Caco-2 (cell line): Measurements from ENCODE around the gene FGF12. TPM values are rescaled to one million over a fixed set of nuclear protein-coding genes. Genes with fewer than 3 reads are reported as not detected.

ENCODE experiments used
- BruUV-seq: library from RNA; stranded (reverse); fragments of 400-500 nt; replicated peaks from 2 replicates; lab custom pipeline; 2021; lab: Mats Ljungman, UMichigan
- CTCF ChIA-PET: fragments of 300-600 bp; sonication (Branson Sonifier 250); formaldehyde crosslinking; loops from one replicate; lab custom pipeline; 2022; ENCODE audit warnings: antibody characterized with exemption; lab: Charles Lee
- POLR2A ChIA-PET: fragments of 300-600 bp; sonication (Branson Sonifier 250); formaldehyde crosslinking; loops from one replicate; lab custom pipeline; 2022; ENCODE audit warnings: antibody characterized with exemption; lab: Charles Lee
- DNase-seq, 2 experiments: peaks; one replicate each; pipeline versions ENCODE4 v3.0.0 to v3.0.0-alpha.2; 2020 to 2022
- H3K27me3 ChIP-seq: replicated peaks from 2 replicates; pipeline ENCODE4 v1.6.0; 2011; ENCODE audit warnings: low read length; ENCODE audit not compliant: control insufficient read depth, insufficient read depth
- H3K36me3 ChIP-seq: 2 replicates; pipeline ENCODE4 v1.5.1; 2011; ENCODE audit warnings: low read length; ENCODE audit not compliant: control insufficient read depth, insufficient read depth
- H3K4me1 ChIP-seq: fragments of 250-450 bp; sonication (Bioruptor Pico); 2 replicates; pipeline ENCODE4 v1.5.1; 2020; ENCODE audit warnings: mild to moderate bottlenecking
- H3K4me3 ChIP-seq: 2 replicates; pipeline ENCODE4 v1.5.1; 2011; ENCODE audit warnings: low read depth, mild to moderate bottlenecking, control low read depth, low read length
- H3K9me3 ChIP-seq: fragments of 250-450 bp; sonication (Bioruptor Pico); 2 replicates; pipeline ENCODE4 v1.5.1; 2020; ENCODE audit warnings: mild to moderate bottlenecking, moderate library complexity
- H3K27ac Mint-ChIP-seq: one replicate; pipeline ENCODE4 v1.8.0; 2022; ENCODE audit warnings: mixed read lengths; ENCODE audit not compliant: unreplicated experiment
- H3K27me3 Mint-ChIP-seq: one replicate; pipeline ENCODE4 v1.8.0; 2022; ENCODE audit warnings: mixed read lengths; ENCODE audit not compliant: insufficient read depth, unreplicated experiment
- H3K36me3 Mint-ChIP-seq: one replicate; pipeline ENCODE4 v1.8.0; 2022; ENCODE audit warnings: mild to moderate bottlenecking, mixed read lengths; ENCODE audit not compliant: insufficient read depth, unreplicated experiment
- H3K4me1 Mint-ChIP-seq: one replicate; pipeline ENCODE4 v1.8.0; 2022; ENCODE audit warnings: low read depth, mixed read lengths; ENCODE audit not compliant: unreplicated experiment
- H3K4me3 Mint-ChIP-seq: one replicate; pipeline ENCODE4 v1.8.0; 2022; ENCODE audit warnings: mild to moderate bottlenecking, moderate library complexity, mixed read lengths; ENCODE audit not compliant: unreplicated experiment
- H3K9me3 Mint-ChIP-seq: one replicate; pipeline ENCODE4 v1.8.0; 2022; ENCODE audit warnings: mixed read lengths; ENCODE audit not compliant: unreplicated experiment
- CTCF ChIP-seq, 2 experiments: fragments of 200-600 bp in 1 of 2; IDR thresholded peaks; 1 replicate in 1 of 2; 2 replicates in 1 of 2; pipeline versions ENCODE4 v1.5.1 to v1.8.0; 2011 to 2022; ENCODE audit warnings: antibody characterized with exemption in 1 of 2, control low read depth in 1 of 2, inconsistent platforms in 1 of 2, low read depth in 1 of 2, low read length in 1 of 2, mild to moderate bottlenecking in 1 of 2, moderate library complexity in 1 of 2; ENCODE audit not compliant: insufficient read depth in 1 of 2, severe bottlenecking in 1 of 2, unreplicated experiment in 1 of 2
- intact Hi-C: fragments of 100-400 bp; cut with micrococcal nuclease; formaldehyde crosslinking; loops from one replicate; pipeline ENCODE4 v1.10.0; 2022; ENCODE audit not compliant: unreplicated experiment
- total RNA-seq: library from RNA; stranded (reverse); gene quantifications from 2 replicates; pipeline ENCODE4 v1.2.3, GENCODE V29; 2022

FGF12 gene
- total RNA-seq, 1 experiment from 2014 or later = 0.41 TPM

GRCh38 chr3:192258721-192259120 is 468.6 kb downstream of the FGF12 start:
- Histone ChIP-seq H3K36me3 (no peaks in the 10 kb centered on the region), H3K4me1 (peaks cover 12% of the 10 kb centered on the region), H3K9me3 (no peaks in the 10 kb centered on the region), H3K4me3 (no peak overlapping the region), H3K27me3 (no peaks in the 10 kb centered on the region)
- DNase-seq = no peak
- Mint-ChIP-seq H3K4me3 (no peak overlapping the region), H3K27me3 (no peaks in the 10 kb centered on the region), H3K9me3 (no peaks in the 10 kb centered on the region), H3K36me3 (no peaks in the 10 kb centered on the region), H3K4me1 (peaks cover 24% of the 10 kb centered on the region), H3K27ac (no peak overlapping the region)
- intact Hi-C loops = no loop called here
- BruUV-seq = no TSS peak
- ChIA-PET CTCF (no interaction called here), POLR2A (no interaction called here)
- no peak for TF ChIP-seq CTCF (IDR thresholded peaks at IDR 0.05; ENCODE audit: insufficient read depth in 1 of 2, low read depth in 1 of 2, low read length in 1 of 2, severe bottlenecking in 1 of 2, unreplicated experiment in 1 of 2)

GRCh38 chr3:192255839-192256238 is 471.5 kb downstream of the FGF12 start:
- Mint-ChIP-seq H3K4me1 (peaks cover 14% of the 10 kb centered on the region), H3K27me3 (peaks cover 3% of the 10 kb centered on the region), H3K4me3 (no peak overlapping the region), H3K9me3 (no peaks in the 10 kb centered on the region), H3K27ac (no peak overlapping the region), H3K36me3 (no peaks in the 10 kb centered on the region)
- no TSS peak for BruUV-seq
- POLR2A ChIA-PET = no interaction called here
- no peak for TF ChIP-seq CTCF (IDR thresholded peaks at IDR 0.05; ENCODE audit: insufficient read depth in 1 of 2, low read depth in 1 of 2, low read length in 1 of 2, severe bottlenecking in 1 of 2, unreplicated experiment in 1 of 2)
- H3K27me3 ChIP-seq = no peaks in the 10 kb centered on the region
- intact Hi-C loops = no loop called here
- peaks cover 5% of the 10 kb centered on the region for H3K4me1 ChIP-seq
- H3K9me3 ChIP-seq = no peaks in the 10 kb centered on the region
- CTCF ChIA-PET = no interaction called here
- H3K36me3 ChIP-seq = no peaks in the 10 kb centered on the region
- no peak for DNase-seq
- no peak overlapping the region for H3K4me3 ChIP-seq

GRCh38 chr3:192253138-192253887 is 474.0 kb downstream of the FGF12 start:
- no peak overlapping the region for H3K27ac Mint-ChIP-seq
- H3K36me3 Mint-ChIP-seq = no peaks in the 10 kb centered on the region
- no peak for DNase-seq
- ChIA-PET POLR2A (no interaction called here), CTCF (no interaction called here)
- no peaks in the 10 kb centered on the region for H3K4me1 Mint-ChIP-seq
- H3K4me3 ChIP-seq = no peak overlapping the region
- H3K9me3 ChIP-seq = no peaks in the 10 kb centered on the region
- no peak overlapping the region for H3K4me3 Mint-ChIP-seq
- TF ChIP-seq CTCF (IDR thresholded peaks at IDR 0.05; ENCODE audit: insufficient read depth in 1 of 2, low read depth in 1 of 2, low read length in 1 of 2, severe bottlenecking in 1 of 2, unreplicated experiment in 1 of 2) = no peak
- intact Hi-C loops = no loop called here
- H3K9me3 Mint-ChIP-seq = no peaks in the 10 kb centered on the region
- H3K27me3 Mint-ChIP-seq = peaks cover 3% of the 10 kb centered on the region
- no TSS peak for BruUV-seq
- H3K36me3 ChIP-seq = no peaks in the 10 kb centered on the region
- H3K27me3 ChIP-seq = no peaks in the 10 kb centered on the region
- no peaks in the 10 kb centered on the region for H3K4me1 ChIP-seq
